IPS-15b (cell line): ENCODE data around the gene NAGLU.

ENCODE experiments used
- H3K27me3 ChIP-seq: one replicate; pipeline ENCODE4 v1.6.1; 2013; ENCODE audit warnings: low read length; ENCODE audit not compliant: control insufficient read depth, insufficient read depth
- H3K36me3 ChIP-seq: one replicate; pipeline ENCODE4 v1.6.1; 2013; ENCODE audit warnings: low read length; ENCODE audit not compliant: control insufficient read depth, insufficient read depth
- H3K4me1 ChIP-seq: one replicate; pipeline ENCODE4 v1.6.1; 2013; ENCODE audit warnings: mild to moderate bottlenecking, low read length; ENCODE audit not compliant: control insufficient read depth, insufficient read depth
- H3K4me3 ChIP-seq: one replicate; pipeline ENCODE4 v1.5.1; 2013; ENCODE audit warnings: low read depth, low read length
- H3K9ac ChIP-seq: one replicate; pipeline ENCODE4 v1.6.1; 2013; ENCODE audit warnings: low read depth, mild to moderate bottlenecking, low read length
- H3K9me3 ChIP-seq: one replicate; pipeline ENCODE4 v1.6.1; 2013; ENCODE audit warnings: mild to moderate bottlenecking, low read length; ENCODE audit not compliant: control insufficient read depth, insufficient read depth

The NAGLU gene

DNA sequence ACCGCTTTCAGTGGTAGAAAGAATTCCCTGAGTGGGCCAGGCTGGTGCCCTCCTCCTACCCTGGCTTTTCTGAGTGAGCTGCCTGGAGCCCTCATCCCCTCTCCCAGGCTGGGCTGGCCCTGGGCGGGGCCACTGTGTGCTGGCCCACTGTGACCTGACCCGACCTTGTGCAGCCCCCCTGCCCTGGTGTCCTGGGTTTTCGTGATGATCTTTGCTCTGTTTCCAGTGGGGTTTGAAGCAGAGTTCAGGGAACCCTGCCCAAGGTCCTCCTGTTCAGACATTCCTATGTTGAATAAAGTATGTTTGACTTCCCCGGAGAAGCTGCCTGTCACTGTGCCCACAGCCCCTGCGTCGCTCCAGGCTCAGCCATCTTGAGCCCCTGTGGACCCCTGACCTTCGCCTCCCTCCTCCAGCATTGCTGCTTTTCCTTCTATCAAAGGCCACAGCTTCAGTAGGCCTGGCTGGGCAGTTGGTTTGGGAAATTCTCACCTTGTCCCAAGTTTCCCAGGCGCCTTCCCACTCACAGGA, 13.7 kb upstream of the NAGLU start:
- H3K9me3 ChIP-seq = no peaks in the 10 kb centered on the region
- H3K4me3 ChIP-seq = no peak overlapping the region
- H3K9ac ChIP-seq = no peak overlapping the region
- peaks cover 15% of the 10 kb centered on the region for H3K4me1 ChIP-seq
- peaks cover 3% of the 10 kb centered on the region for H3K36me3 ChIP-seq
- no peaks in the 10 kb centered on the region for H3K27me3 ChIP-seq

DNA sequence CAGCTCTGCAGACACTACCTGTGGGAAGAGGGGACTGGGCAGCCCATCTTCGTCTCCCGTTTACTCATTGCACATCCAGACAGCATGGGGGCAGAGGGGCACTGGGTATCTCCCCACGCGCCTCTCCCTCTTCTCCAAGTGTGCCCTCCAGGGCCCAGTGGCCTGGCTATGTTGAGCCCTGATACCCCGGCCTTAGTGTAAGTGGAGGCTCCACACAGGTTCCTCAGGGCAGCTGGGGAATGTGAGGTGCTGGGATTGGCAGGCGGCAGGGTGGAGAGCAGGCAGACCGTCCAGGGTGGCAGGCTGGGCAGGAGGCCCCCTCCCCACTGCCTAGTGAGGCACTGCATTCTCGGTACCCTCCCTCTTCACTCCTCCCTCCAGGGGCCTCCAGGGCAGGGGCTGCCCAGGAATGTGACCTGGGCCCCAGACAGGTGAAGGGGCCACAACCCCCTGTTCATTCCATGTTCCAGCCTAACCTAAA, 13.2 kb upstream of the NAGLU start:
- Histone ChIP-seq H3K4me3 (no peak overlapping the region), H3K4me1 (peaks cover 15% of the 10 kb centered on the region), H3K27me3 (no peaks in the 10 kb centered on the region), H3K9ac (no peak overlapping the region), H3K36me3 (peaks cover 3% of the 10 kb centered on the region), H3K9me3 (no peaks in the 10 kb centered on the region)

DNA sequence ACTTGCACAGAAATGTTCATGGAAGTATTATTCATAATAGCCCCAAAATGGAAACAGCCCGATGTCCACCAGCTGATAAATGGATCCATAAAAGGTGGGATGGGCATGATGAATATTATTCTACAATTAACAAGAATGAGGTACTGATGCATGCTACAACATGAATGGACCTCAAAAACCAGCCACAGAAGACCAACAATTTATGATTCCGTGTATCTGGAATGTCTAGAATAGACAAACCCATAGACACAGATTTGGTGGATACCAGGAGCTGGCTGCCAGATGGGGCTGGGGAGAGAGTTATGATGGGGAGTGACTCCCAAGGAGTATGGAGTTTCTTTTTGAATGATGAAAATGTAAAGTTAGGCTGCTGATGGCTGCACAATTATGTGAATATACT, 10.8 kb upstream of the NAGLU start:
- Histone ChIP-seq H3K36me3 (peaks cover 3% of the 10 kb centered on the region), H3K4me3 (no peak overlapping the region), H3K27me3 (no peaks in the 10 kb centered on the region), H3K4me1 (peaks cover 4% of the 10 kb centered on the region), H3K9me3 (no peaks in the 10 kb centered on the region), H3K9ac (no peak overlapping the region)

DNA sequence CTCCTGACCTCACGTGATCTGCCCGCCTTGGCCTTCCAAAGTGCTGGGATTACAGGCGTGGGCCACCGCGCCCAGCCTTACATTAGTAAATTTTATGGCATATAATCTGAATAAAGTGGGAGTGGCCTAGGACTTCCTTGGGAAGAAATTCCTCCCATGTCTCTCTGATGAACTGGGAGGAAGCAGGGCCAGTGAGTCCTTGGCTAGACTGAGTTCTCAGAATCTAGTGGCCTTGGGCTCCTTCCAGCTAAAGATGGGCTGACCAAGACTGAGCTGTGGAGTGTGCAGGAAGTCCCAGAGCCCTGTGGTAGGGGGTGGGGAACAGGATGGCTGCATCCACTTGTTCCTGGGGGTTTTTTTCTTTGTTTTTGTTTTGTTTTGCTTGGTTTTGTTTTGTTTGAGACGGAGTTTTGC, 10.0 kb upstream of the NAGLU start:
- H3K27me3 ChIP-seq = peaks cover 3% of the 10 kb centered on the region
- H3K4me3 ChIP-seq = no peak overlapping the region
- no peak overlapping the region for H3K9ac ChIP-seq
- H3K9me3 ChIP-seq = no peaks in the 10 kb centered on the region
- peaks cover 3% of the 10 kb centered on the region for H3K36me3 ChIP-seq
- no peaks in the 10 kb centered on the region for H3K4me1 ChIP-seq

DNA sequence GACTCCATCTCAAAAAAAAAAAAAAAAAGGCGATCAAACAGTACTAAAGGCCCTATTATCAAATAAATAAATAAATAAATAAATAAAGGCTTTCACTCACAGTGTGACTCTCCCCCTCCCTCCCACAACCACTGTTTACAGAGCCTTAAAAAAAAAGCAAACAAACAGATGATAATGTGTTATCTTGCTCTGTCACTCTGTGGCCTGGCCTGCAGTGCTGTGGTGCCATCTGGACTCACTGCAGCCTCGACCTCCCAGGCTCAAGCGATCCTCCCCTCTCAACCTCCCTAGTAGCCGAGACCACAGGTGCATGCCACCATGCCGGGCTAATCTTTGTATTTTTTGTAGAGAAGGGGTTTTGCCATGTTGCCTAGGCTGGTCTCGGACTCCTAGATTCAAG, 8.1 kb upstream of the NAGLU start:
- H3K27me3 ChIP-seq = peaks cover 9% of the 10 kb centered on the region
- H3K9ac ChIP-seq = no peak overlapping the region
- no peaks in the 10 kb centered on the region for H3K36me3 ChIP-seq
- no peak overlapping the region for H3K4me3 ChIP-seq
- no peaks in the 10 kb centered on the region for H3K4me1 ChIP-seq
- no peaks in the 10 kb centered on the region for H3K9me3 ChIP-seq

DNA sequence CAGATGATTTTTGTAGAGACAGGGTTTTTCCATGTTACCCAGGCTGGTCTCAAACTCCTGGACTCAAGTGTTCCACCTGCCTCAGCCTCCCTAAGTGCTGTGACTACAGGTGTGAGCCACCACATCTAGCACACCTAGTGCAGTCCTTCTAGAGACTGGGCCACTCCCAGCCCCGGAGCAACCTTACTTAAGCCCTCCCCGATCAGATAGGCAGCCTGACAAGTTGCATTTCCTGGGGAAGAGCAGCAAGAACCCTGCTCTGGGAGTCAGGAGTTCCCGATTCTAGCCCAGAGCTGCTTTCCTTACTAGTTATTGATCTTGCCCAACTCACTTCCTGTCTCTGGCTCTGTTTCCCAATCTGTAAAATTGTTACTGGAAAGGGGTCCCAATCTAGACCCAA, 7.0 kb upstream of the NAGLU start:
- Histone ChIP-seq H3K27me3 (peaks cover 12% of the 10 kb centered on the region), H3K4me1 (no peaks in the 10 kb centered on the region), H3K9me3 (no peaks in the 10 kb centered on the region), H3K36me3 (no peaks in the 10 kb centered on the region), H3K4me3 (no peak overlapping the region), H3K9ac (no peak overlapping the region)

DNA sequence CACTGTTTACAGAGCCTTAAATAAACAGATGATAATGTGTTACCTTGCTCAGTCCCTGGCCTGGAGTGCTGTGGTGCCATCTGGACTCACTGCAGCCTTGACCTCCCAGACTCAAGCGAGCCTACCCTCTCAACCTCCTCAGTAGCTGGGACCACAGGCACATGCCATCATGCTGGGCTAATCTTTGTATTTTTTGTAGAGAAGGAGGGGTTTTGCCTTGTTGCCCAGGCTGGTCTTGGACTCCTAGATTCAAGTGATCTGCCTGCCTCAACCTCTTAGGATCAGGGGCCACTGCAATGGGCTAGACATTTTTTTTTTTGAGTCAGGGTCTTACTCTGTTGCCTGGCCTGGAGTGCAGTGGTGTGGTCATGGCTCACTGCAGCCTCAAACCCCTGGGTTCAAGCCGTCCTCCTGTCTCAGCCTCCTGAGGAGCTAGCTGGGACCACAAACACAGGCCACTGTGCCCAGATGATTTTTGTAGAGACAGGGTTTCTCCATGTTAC, 5.0 kb upstream of the NAGLU start:
- Histone ChIP-seq H3K4me1 (peaks cover 8% of the 10 kb centered on the region), H3K9ac (no peak overlapping the region), H3K4me3 (no peak overlapping the region)

DNA sequence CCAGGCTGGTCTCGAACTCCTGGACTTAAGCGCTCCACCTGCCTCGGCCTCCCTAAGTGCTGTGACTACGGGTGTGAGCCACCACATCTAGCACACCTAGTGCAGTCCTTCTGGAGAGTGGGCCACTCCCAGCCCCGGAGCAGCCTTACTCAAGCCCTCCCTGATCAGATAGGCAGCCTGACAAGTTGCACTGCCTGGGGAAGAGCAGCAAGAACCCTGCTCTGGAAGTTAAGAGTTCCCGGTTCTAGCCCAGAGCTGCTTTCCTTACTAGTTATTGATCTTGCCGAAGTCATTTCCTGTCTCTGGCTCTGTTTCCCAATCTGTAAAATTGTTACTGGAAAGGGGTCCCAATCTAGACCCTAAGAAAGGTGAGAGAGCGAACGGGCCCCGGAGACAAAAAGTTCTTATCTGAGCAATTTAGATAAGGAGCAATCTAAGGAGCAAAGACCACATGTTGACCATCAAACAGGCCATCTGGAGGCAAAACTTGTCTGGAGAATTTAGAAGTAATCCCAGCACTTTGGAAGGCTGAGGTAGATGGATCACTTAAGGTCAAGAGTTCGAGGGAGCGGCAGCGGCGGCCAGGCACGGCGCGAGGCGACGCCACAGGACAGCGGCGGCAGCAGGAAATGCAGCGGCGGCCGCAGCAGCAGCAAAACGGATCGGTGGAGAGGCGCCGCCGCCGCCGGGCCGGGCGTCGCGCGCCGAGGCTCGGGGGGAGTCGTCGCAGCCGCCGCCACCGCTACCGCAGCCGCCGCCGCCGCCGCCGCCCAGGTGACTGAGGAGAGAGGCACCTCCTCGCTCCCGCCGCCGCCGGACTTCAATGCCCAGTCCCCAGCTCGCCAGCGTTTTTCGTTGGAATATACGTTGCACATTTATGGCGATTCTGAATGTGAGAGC, 4.3 kb upstream of the NAGLU start:
- H3K27me3 ChIP-seq = peaks cover 12% of the 10 kb centered on the region
- no peaks in the 10 kb centered on the region for H3K36me3 ChIP-seq
- H3K4me1 ChIP-seq = peaks cover 8% of the 10 kb centered on the region
- H3K9me3 ChIP-seq = no peaks in the 10 kb centered on the region
- H3K9ac ChIP-seq = no peak overlapping the region
- peak overlapping the region; percentile 20 for H3K4me3 ChIP-seq

More for the DNA sequence above, 5.0 kb upstream of the NAGLU start:
- Histone ChIP-seq H3K36me3 (no peaks in the 10 kb centered on the region), H3K9me3 (no peaks in the 10 kb centered on the region), H3K27me3 (peaks cover 12% of the 10 kb centered on the region)

DNA sequence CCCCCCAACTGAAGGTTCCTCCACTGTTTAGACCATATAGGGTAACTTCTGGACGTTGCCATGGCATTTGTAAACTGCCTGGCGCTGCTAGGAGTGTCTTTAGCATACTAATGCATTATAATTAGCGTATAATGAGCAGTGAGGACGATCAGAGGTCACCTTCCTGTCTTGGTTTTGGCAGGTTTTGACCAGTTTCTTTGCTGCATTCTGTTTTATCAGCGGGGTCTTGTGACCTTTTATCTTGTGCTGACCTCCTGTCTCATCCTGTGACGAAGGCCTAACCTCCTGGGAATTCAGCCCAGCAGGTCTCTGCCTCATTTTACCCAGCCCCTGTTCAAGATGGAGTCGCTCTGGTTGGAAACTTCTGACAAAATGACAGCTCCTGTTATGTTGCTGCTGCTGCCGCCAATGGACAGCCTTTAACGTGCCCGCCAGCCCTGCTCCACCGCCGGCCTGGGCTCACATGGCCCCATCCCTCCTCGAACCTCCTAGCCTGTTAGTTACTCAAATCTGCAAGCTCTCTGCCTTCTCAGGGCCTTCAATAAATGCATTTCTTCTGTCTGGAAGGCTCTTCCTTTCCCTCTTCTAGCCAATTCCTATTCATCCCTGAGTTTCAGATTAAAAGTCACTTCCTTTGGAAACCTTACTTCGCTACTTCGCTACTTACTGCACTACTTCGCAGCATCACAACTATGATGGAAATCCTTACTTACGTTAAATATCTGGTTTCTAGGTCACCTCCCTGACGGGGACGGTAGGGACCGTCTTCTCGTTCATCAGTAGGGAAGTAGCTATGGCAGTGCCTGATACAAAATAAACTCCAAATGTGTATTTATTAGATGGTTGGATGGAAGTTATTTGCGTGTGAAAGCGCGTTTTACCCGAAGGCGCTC, 640 bp upstream of the NAGLU start:
- peaks cover 12% of the 10 kb centered on the region for H3K27me3 ChIP-seq
- peak overlapping the region; percentile 45 for H3K4me3 ChIP-seq
- no peak overlapping the region for H3K9ac ChIP-seq
- peaks cover 8% of the 10 kb centered on the region for H3K4me1 ChIP-seq
- H3K9me3 ChIP-seq = no peaks in the 10 kb centered on the region
- peaks cover 14% of the 10 kb centered on the region for H3K36me3 ChIP-seq

DNA sequence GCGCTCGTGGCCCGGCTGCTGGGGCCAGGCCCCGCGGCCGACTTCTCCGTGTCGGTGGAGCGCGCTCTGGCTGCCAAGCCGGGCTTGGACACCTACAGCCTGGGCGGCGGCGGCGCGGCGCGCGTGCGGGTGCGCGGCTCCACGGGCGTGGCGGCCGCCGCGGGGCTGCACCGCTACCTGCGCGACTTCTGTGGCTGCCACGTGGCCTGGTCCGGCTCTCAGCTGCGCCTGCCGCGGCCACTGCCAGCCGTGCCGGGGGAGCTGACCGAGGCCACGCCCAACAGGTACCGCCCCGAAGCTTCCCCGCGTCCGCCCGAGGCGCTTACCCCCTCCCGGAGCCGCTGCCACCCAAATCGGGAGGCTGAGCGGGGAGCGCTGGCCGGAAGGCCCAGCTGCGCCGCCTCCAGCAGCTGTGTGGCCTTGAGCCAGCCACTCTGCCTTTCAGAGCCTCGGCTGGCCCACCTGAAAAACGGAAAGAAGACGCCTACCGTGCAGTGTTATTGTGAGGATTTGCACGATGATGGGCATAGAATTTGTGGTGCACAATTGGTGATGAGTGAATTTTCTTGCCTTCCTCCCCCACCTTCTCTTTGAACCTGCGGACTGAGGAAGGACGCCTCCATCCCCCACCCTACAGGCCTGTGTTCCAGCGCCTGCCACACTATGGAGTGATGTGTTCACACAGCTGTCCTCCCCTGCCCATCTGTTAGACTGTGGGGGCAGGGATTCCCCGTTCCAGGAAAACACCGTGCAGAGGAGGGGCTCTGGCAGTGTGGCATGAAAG, 523 bp downstream of the NAGLU start:
- H3K4me1 ChIP-seq = peaks cover 8% of the 10 kb centered on the region
- no peaks in the 10 kb centered on the region for H3K9me3 ChIP-seq

More for the DNA sequence above, 523 bp downstream of the NAGLU start:
- Histone ChIP-seq H3K4me3 (peak overlapping the region; percentile 70), H3K9ac (peak overlapping the region; percentile 48), H3K36me3 (peaks cover 20% of the 10 kb centered on the region), H3K27me3 (peaks cover 3% of the 10 kb centered on the region)
